Measurements from ENCODE around the gene TNNT1.
A peak's percentile ranks its signal among the peaks of the same experiment; 100 is the strongest.
"Not testable (repeated sequence)": the region's sequence is repeated elsewhere in the genome, so short reads cannot be mapped to it uniquely, and the experiment has no call there.

Gene TNNT1

GRCh38 chr19:55136399-55137102 lies 12.5 kb downstream of the TNNT1 start:
- no peak for DNase-seq

GRCh38 chr19:55134736-55135135 lies 14.3 kb downstream of the TNNT1 start:
- DNase-seq = no peak

GRCh38 chr19:55133639-55134444 lies 15.2 kb downstream of the TNNT1 start:
- no peak for DNase-seq

GRCh38 chr19:55132453-55133129 lies 16.4 kb downstream of the TNNT1 start:
- DNase-seq = no peak

GRCh38 chr19:55131421-55131820 lies 17.6 kb downstream of the TNNT1 start:
- no peak for DNase-seq

- DNase-seq = no peak
Observed at GRCh38 chr19:55119053-55119452, 30.0 kb downstream of the TNNT1 start.

GRCh38 chr19:55118401-55118991 lies 30.5 kb downstream of the TNNT1 start:
- DNase-seq = no peak

- peak; percentile 75 for DNase-seq
Observed at GRCh38 chr19:55117663-55118391, 31.2 kb downstream of the TNNT1 start.

- no peak for DNase-seq
Observed at GRCh38 chr19:55116859-55117662, 31.9 kb downstream of the TNNT1 start, which contains the start of gene PPP1R12C. PPP1R12C (minus strand) TSS chr19:55117637; CDS start chr19:55117543, 94 bp downstream.

- no peak for DNase-seq
Observed at GRCh38 chr19:55116232-55116858, 32.7 kb downstream of the TNNT1 start.

- no peak for DNase-seq
Observed at GRCh38 chr19:55115446-55116065, 33.5 kb downstream of the TNNT1 start.

- DNase-seq = no peak
Observed at GRCh38 chr19:55114566-55115145, 34.4 kb downstream of the TNNT1 start.

- no peak for DNase-seq
Observed at GRCh38 chr19:55113570-55114039, 35.4 kb downstream of the TNNT1 start.

- no peak for DNase-seq
Observed at GRCh38 chr19:55112777-55113569, 36.0 kb downstream of the TNNT1 start.

GRCh38 chr19:55112246-55112776 lies 36.7 kb downstream of the TNNT1 start:
- no peak for DNase-seq

- DNase-seq = no peak
Observed at GRCh38 chr19:55111238-55111831, 37.7 kb downstream of the TNNT1 start.

- no peak for DNase-seq
Observed at GRCh38 chr19:55109527-55110291, 39.3 kb downstream of the TNNT1 start.

GRCh38 chr19:55107252-55107651 lies 41.8 kb downstream of the TNNT1 start:
- DNase-seq = not testable (repeated sequence)
